ENCODE results near the gene EP300.
"Not testable (repeated sequence)": the region's sequence is repeated elsewhere in the genome, so short reads cannot be mapped to it uniquely, and the experiment has no call there.

The EP300 gene

DNA sequence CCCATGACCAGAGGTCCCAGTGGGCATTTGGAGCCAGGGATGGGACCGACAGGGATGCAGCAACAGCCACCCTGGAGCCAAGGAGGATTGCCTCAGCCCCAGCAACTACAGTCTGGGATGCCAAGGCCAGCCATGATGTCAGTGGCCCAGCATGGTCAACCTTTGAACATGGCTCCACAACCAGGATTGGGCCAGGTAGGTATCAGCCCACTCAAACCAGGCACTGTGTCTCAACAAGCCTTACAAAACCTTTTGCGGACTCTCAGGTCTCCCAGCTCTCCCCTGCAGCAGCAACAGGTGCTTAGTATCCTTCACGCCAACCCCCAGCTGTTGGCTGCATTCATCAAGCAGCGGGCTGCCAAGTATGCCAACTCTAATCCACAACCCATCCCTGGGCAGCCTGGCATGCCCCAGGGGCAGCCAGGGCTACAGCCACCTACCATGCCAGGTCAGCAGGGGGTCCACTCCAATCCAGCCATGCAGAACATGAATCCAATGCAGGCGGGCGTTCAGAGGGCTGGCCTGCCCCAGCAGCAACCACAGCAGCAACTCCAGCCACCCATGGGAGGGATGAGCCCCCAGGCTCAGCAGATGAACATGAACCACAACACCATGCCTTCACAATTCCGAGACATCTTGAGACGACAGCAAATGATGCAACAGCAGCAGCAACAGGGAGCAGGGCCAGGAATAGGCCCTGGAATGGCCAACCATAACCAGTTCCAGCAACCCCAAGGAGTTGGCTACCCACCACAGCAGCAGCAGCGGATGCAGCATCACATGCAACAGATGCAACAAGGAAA, 85.4 kb downstream of the EP300 start:
- in situ Hi-C loops (cut with HindIII; ENCODE audit: low sequenced_read_pairs) = no loop called here
- TF ChIP-seq, protein P1, sequence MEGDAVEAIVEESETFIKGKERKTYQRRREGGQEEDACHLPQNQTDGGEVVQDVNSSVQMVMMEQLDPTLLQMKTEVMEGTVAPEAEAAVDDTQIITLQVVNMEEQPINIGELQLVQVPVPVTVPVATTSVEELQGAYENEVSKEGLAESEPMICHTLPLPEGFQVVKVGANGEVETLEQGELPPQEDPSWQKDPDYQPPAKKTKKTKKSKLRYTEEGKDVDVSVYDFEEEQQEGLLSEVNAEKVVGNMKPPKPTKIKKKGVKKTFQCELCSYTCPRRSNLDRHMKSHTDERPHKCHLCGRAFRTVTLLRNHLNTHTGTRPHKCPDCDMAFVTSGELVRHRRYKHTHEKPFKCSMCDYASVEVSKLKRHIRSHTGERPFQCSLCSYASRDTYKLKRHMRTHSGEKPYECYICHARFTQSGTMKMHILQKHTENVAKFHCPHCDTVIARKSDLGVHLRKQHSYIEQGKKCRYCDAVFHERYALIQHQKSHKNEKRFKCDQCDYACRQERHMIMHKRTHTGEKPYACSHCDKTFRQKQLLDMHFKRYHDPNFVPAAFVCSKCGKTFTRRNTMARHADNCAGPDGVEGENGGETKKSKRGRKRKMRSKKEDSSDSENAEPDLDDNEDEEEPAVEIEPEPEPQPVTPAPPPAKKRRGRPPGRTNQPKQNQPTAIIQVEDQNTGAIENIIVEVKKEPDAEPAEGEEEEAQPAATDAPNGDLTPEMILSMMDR (IDR thresholded peaks at IDR 0.05; ENCODE audit: low read depth, low read length, missing control alignments) = no peak
- DNase-seq (ENCODE audit: low read depth) = no peak
- no peak overlapping the region for H3K4me3 ChIP-seq (ENCODE audit: low read depth, low read length)

DNA sequence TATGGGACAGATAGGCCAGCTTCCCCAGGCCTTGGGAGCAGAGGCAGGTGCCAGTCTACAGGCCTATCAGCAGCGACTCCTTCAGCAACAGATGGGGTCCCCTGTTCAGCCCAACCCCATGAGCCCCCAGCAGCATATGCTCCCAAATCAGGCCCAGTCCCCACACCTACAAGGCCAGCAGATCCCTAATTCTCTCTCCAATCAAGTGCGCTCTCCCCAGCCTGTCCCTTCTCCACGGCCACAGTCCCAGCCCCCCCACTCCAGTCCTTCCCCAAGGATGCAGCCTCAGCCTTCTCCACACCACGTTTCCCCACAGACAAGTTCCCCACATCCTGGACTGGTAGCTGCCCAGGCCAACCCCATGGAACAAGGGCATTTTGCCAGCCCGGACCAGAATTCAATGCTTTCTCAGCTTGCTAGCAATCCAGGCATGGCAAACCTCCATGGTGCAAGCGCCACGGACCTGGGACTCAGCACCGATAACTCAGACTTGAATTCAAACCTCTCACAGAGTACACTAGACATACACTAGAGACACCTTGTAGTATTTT, 86.1 kb downstream of the EP300 start:
- no peak for DNase-seq (ENCODE audit: low read depth)
- in situ Hi-C loops (cut with HindIII; ENCODE audit: low sequenced_read_pairs) = no loop called here
- no peak overlapping the region for H3K4me3 ChIP-seq (ENCODE audit: low read depth, low read length)
- TF ChIP-seq, protein P1 (IDR thresholded peaks at IDR 0.05; ENCODE audit: low read depth, low read length, missing control alignments) = no peak

DNA sequence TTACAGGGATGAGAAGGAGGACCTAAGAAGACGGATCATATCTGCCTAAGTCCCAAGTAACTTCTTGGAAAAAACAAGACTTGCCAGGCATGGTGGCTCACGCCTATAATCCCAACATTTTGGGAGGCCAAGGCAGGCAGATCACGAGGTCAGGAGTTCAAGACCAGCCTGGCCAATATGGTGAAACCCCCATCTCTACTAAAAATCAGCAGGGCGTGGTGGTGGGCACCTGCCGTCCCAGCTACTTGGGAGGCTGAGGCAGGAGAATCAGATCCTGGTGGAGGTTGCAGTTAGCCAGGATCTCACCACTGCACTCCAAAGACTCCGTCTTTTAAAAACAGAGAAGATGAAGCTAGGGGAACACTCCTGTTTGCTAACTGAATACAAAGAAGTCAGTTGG, 88.0 kb downstream of the EP300 start:
- in situ Hi-C loops (cut with HindIII; ENCODE audit: low sequenced_read_pairs); H3K4me3 ChIP-seq (ENCODE audit: low read depth, low read length); DNase-seq (ENCODE audit: low read depth): not testable (repeated sequence)

DNA sequence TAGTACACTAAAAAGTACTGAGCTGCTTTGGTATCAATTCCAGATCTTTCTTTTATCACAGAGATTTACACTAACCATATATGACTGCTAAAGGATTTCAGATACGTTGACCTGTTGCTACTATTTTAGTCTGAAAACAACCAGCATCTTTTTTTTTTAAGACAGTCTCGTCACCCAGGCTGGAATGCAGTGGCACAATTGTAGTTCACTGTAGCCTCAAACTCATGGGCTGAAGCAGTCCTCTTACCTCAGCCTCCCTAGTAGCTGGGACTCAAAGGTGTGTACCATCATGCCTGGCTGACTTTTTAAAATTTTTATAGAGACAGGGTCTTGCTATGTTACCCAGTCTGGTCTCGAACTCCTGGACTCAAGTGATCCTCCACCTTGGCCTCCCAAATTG, 88.5 kb downstream of the EP300 start:
- H3K4me3 ChIP-seq (ENCODE audit: low read depth, low read length) = no peak overlapping the region
- TF ChIP-seq, protein P1 (IDR thresholded peaks at IDR 0.05; ENCODE audit: low read depth, low read length, missing control alignments) = no peak
- no peak for DNase-seq (ENCODE audit: low read depth)
- in situ Hi-C loops (cut with HindIII; ENCODE audit: low sequenced_read_pairs) = no loop called here

DNA sequence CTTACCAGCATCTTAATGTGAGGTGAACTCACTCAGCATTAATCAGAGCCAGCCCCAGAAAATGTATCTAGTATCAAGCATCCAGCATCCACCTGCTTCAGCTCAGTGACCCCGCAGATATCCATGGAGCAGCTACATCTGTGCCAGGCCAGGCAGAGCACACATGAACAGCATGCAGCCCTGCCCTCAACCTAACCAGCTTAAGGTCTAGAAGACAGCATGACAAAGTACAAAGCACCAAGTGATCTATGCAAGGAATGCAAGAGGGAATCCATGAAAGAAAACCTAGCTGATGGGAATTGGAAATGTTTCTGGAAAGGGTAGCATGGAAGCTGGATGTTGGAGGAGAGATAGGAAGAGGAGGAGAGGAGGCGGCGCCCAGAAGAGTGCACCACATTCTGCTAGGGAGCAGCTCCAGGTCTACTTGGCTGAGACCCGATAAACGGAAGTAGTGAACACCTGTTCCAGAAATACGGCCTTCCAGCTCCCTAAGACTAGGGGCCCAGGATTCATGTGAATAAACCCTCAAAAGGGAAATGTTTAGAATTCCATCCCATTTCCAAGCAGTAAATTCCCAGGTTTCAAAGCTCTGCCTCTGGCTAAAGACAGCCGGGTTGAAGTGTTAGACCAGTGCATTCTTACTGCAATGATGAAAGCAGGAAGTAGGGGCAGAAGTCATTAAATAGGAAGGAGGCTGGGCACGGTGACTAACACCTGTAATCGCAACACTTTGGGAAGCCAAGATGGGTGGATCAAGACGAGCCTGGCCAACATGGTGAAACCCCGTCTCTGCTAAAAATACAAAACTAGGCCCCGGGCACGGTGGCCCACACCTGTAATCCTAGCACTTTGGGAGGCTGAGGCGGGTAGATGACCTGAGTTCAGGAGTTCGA, 89.2 kb downstream of the EP300 start:
- TF ChIP-seq, protein P1 (IDR thresholded peaks at IDR 0.05; ENCODE audit: low read depth, low read length, missing control alignments) = no peak
- no peak for DNase-seq (ENCODE audit: low read depth)

DNA sequence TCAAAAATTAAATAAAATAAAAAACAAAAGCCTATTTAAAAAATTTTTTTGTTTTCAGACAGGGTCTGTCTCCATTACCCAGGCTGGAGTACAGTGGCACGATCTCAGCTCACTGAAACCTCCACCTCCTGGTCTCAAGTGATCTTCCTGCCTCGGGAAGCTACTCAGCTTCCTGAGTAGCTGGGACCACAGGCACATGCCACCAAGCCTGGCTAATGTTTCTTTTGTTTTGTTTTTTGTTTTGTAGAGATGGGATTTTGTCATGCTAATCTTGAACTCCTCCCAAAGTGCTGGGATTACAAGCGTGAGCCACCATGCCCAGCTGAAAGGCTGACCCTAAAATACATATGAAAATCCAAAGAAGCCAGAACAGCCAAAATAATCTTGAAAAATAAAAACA, 92.3 kb downstream of the EP300 start:
- DNase-seq (ENCODE audit: low read depth) = no peak
- in situ Hi-C loops (cut with HindIII; ENCODE audit: low sequenced_read_pairs) = no loop called here
- no peak overlapping the region for H3K4me3 ChIP-seq (ENCODE audit: low read depth, low read length)
- TF ChIP-seq, protein P1 (IDR thresholded peaks at IDR 0.05; ENCODE audit: low read depth, low read length, missing control alignments) = no peak

More for the DNA sequence above, 89.2 kb downstream of the EP300 start:
- no peak overlapping the region for H3K4me3 ChIP-seq (ENCODE audit: low read depth, low read length)
- in situ Hi-C loops (cut with HindIII; ENCODE audit: low sequenced_read_pairs) = no loop called here
